ENCODE measurements around the gene DUS4L.

- no peak for TF ChIP-seq POLR2A (IDR thresholded peaks at IDR 0.05)
- no peak for TF ChIP-seq CTCF (IDR thresholded peaks at IDR 0.05)
These were observed 50.7 kb downstream of the DUS4L start for GRCh38 chr7:107614425-107614824.

Measured in adrenal gland (tissue), 5 donors.